OCI-LY1 (cell line): Measurements from ENCODE around the gene TMIE.

ENCODE experiments used
- CTCF ChIP-seq: fragments of 200-600 bp; sonication (generic), shearing (Covaris generic); IDR thresholded peaks from 2 replicates; pipeline ENCODE4 v1.5.1; 2017; ENCODE audit warnings: mild to moderate bottlenecking, antibody characterized with exemption, low read length, moderate library complexity, mixed read lengths
- EZH2 ChIP-seq: fragments of 200-600 bp; sonication (generic), shearing (Covaris generic); IDR thresholded peaks from 2 replicates; pipeline ENCODE4 v1.8.0; 2017; ENCODE audit warnings: borderline replicate concordance, mixed run types, mild to moderate bottlenecking, antibody characterized with exemption, low read length, moderate library complexity, mixed read lengths

DNA sequence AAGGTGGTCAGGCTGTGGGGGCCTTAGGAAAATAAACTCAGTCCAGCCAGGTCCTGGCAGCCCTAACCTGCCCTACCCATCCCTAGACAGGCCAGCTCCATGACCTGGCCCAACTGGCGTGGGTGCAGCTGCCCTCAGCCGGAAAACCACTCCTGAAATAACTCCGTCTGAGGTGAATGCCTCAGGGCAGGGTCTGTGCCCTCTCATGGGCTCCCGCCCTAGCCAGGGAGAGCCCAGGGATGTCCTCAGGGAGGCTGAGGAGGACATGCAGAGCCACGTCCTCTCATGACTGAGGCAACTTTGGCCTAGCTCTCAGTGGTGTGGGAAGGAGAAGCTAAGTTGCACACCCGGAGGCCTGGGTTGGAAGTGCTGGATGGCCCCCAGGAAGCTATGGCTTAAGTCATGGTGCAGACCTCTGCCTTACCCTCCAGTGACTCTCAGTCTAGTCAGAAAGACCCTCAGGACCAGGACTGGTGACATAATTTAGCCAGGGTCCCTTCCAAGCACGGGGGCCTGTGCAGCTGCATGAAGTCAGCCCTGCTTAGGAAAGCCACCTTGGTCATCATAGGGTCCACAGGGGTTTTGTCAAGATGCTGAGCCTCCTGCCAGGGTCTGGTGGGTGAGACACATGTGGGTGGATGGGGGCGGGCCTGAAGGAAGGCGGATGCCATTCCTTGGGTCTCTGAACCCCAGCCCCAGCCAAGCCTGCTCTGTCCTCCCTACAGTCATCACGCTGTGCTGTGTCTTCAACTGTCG lies 7.4 kb downstream of the TMIE start:
- TF ChIP-seq CTCF (no peak), EZH2 (no peak)
